Memory B cell (primary cell): ENCODE measurements around the gene PRR14.

Experiments
- ATAC-seq: fragments of 150-1000 bp; cut with Tn5 transposase; 2 replicates; pipeline ENCODE4 v1.10.0; 2021; ENCODE audit warnings: low read depth, mild to moderate bottlenecking, moderate library complexity
- DNase-seq, 2 donors: peaks; one replicate each; pipeline ENCODE4 v3.0.0; 2022; ENCODE audit warnings: low spot score in 2 of 2
- H3K27ac Mint-ChIP-seq: one replicate; pipeline ENCODE4 v1.8.0; 2022; ENCODE audit warnings: mild to moderate bottlenecking, moderate library complexity, mixed read lengths
- H3K27me3 Mint-ChIP-seq: one replicate; pipeline ENCODE4 v1.8.0; 2022; ENCODE audit warnings: mixed read lengths
- H3K36me3 Mint-ChIP-seq: one replicate; pipeline ENCODE4 v1.8.0; 2022; ENCODE audit warnings: mild to moderate bottlenecking, mixed read lengths
- H3K4me1 Mint-ChIP-seq: one replicate; pipeline ENCODE4 v1.8.0; 2022; ENCODE audit warnings: mixed read lengths
- H3K4me3 Mint-ChIP-seq: one replicate; pipeline ENCODE4 v1.8.0; 2022; ENCODE audit warnings: mild to moderate bottlenecking, moderate library complexity, mixed read lengths
- H3K9me3 Mint-ChIP-seq: one replicate; pipeline ENCODE4 v1.8.0; 2022; ENCODE audit warnings: mixed read lengths

PRR14 gene

GRCh38 chr16:30660424-30661261 lies 9.9 kb downstream of the PRR14 start:
- peaks cover 25% of the 10 kb centered on the region for H3K4me1 Mint-ChIP-seq
- H3K36me3 Mint-ChIP-seq, result peaks cover 25% of the 10 kb centered on the region
- DNase-seq, result peak; percentile 54 to 73
- peak overlapping the region; percentile 82 for H3K4me3 Mint-ChIP-seq
- peak overlapping the region; percentile 92 for H3K27ac Mint-ChIP-seq
- H3K27me3 Mint-ChIP-seq, result no peaks in the 10 kb centered on the region
- no peaks in the 10 kb centered on the region for H3K9me3 Mint-ChIP-seq
- ATAC-seq, result peak; percentile 9

GRCh38 chr16:30662449-30662848 lies 11.7 kb downstream of the PRR14 start:
- peaks cover 19% of the 10 kb centered on the region for H3K4me1 Mint-ChIP-seq
- H3K27ac Mint-ChIP-seq, result peak overlapping the region; percentile 92
- no peaks in the 10 kb centered on the region for H3K27me3 Mint-ChIP-seq
- peaks cover 30% of the 10 kb centered on the region for H3K36me3 Mint-ChIP-seq
- no peaks in the 10 kb centered on the region for H3K9me3 Mint-ChIP-seq
- ATAC-seq (no peak), DNase-seq (no peak)
- H3K4me3 Mint-ChIP-seq, result no peak overlapping the region

DNA sequence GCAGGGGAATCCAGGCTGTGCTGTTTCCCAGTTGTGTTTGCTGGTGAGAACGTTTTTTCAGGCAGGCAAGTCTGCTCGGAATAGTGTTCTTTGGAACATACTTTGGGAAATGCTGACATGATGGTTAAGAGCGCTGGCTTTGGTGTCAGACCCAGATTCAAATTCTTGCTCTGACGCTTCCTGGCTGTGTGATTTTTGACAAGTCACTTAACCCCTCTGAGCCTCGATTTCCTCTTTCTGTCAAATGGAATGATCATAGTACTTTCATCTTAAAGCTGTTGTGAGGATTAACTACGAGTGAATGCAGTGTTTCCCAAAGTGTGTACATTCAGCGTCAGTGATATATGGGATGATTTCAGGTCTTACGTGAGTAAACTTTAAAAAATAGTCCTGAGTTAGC lies 12.3 kb downstream of the PRR14 start:
- H3K9me3 Mint-ChIP-seq, result no peaks in the 10 kb centered on the region
- H3K27me3 Mint-ChIP-seq, result no peaks in the 10 kb centered on the region
- ATAC-seq (no peak), DNase-seq (no peak)
- peak overlapping the region; percentile 28 for H3K27ac Mint-ChIP-seq
- H3K4me3 Mint-ChIP-seq, result no peak overlapping the region
- peaks cover 35% of the 10 kb centered on the region for H3K36me3 Mint-ChIP-seq
- H3K4me1 Mint-ChIP-seq, result peaks cover 19% of the 10 kb centered on the region

- no peaks in the 10 kb centered on the region for H3K9me3 Mint-ChIP-seq
- no peak for DNase-seq
- H3K27me3 Mint-ChIP-seq, result no peaks in the 10 kb centered on the region
- peaks cover 38% of the 10 kb centered on the region for H3K36me3 Mint-ChIP-seq
- peaks cover 19% of the 10 kb centered on the region for H3K4me1 Mint-ChIP-seq
- no peak overlapping the region for H3K27ac Mint-ChIP-seq
- no peak overlapping the region for H3K4me3 Mint-ChIP-seq
- ATAC-seq, result no peak
These were observed 13.1 kb downstream of the PRR14 start for GRCh38 chr16:30663820-30664219.

- peak overlapping the region; percentile 31 for H3K27ac Mint-ChIP-seq
- H3K4me1 Mint-ChIP-seq, result peaks cover 19% of the 10 kb centered on the region
- peaks cover 41% of the 10 kb centered on the region for H3K36me3 Mint-ChIP-seq
- ATAC-seq (no peak), DNase-seq (no peak)
- no peaks in the 10 kb centered on the region for H3K9me3 Mint-ChIP-seq
- H3K4me3 Mint-ChIP-seq, result no peak overlapping the region
- H3K27me3 Mint-ChIP-seq, result no peaks in the 10 kb centered on the region
These were observed 13.9 kb downstream of the PRR14 start for GRCh38 chr16:30664616-30665109.

GRCh38 chr16:30665155-30665829 lies 14.5 kb downstream of the PRR14 start:
- H3K27me3 Mint-ChIP-seq, result no peaks in the 10 kb centered on the region
- H3K4me1 Mint-ChIP-seq, result peaks cover 19% of the 10 kb centered on the region
- H3K27ac Mint-ChIP-seq, result peak overlapping the region; percentile 31
- no peak for ATAC-seq
- H3K4me3 Mint-ChIP-seq, result no peak overlapping the region
- H3K9me3 Mint-ChIP-seq, result no peaks in the 10 kb centered on the region
- peaks cover 41% of the 10 kb centered on the region for H3K36me3 Mint-ChIP-seq
- DNase-seq, result no peak

DNA sequence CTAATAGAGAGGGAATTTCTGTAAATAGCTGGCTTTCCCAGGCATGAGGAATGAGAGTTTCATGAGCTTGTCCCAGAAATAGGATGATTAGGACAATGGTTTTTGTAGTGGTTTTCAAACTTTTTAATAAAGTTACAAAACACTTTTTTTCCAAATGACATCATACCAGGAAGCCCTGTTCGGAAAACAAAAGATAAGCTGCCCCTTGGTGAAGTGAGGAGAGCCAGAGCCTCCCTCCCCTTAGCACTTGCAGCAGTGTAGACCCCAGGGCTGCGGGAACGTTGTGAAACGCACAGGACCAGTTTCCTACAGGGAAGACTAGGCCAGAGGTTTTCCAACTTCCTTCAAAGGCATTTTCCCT lies 15.1 kb downstream of the PRR14 start:
- H3K36me3 Mint-ChIP-seq, result peaks cover 38% of the 10 kb centered on the region
- H3K9me3 Mint-ChIP-seq, result no peaks in the 10 kb centered on the region
- no peak overlapping the region for H3K27ac Mint-ChIP-seq
- ATAC-seq, result no peak
- H3K4me1 Mint-ChIP-seq, result peaks cover 15% of the 10 kb centered on the region
- no peaks in the 10 kb centered on the region for H3K27me3 Mint-ChIP-seq
- DNase-seq, result no peak
- no peak overlapping the region for H3K4me3 Mint-ChIP-seq

- Mint-ChIP-seq H3K36me3 (peaks cover 35% of the 10 kb centered on the region), H3K4me1 (peaks cover 6% of the 10 kb centered on the region), H3K9me3 (no peaks in the 10 kb centered on the region), H3K27me3 (no peaks in the 10 kb centered on the region), H3K4me3 (no peak overlapping the region), H3K27ac (no peak overlapping the region)
- no peak for DNase-seq
- ATAC-seq, result no peak
These were observed 15.9 kb downstream of the PRR14 start for GRCh38 chr16:30666681-30667080.

DNA sequence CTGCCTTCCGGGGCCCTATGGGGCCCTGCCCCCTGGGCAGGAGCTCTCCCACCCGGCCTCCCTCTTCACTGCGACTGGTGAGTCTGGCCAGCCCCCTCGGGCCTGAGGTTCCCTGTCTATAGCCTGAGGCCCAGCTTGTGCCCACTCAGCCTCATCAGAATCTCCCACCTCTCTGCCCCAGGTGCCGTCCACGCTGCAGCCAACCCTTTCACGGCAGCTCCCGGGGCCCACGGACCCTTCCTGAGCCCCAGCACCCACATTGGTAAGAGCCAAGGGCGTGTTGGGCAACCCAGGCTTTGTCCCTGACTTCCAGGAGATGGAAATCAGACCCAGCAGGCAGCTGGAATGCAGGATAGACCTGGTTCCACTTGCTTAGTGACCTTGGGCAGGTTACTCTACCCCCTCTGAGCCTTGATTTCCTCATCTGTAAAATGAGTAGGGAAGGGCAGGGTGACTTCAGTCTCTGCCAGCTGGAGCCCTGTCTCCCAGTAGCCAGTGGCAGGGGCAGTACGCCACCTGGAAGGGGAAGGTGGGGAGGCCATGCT lies 16.7 kb downstream of the PRR14 start:
- Mint-ChIP-seq H3K4me1 (peaks cover 5% of the 10 kb centered on the region), H3K9me3 (no peaks in the 10 kb centered on the region), H3K27ac (peak overlapping the region; percentile 5), H3K4me3 (no peak overlapping the region), H3K36me3 (peaks cover 35% of the 10 kb centered on the region), H3K27me3 (no peaks in the 10 kb centered on the region)
- DNase-seq (no peak), ATAC-seq (no peak)

- no peaks in the 10 kb centered on the region for H3K9me3 Mint-ChIP-seq
- no peak for ATAC-seq
- H3K27ac Mint-ChIP-seq, result no peak overlapping the region
- H3K4me3 Mint-ChIP-seq, result no peak overlapping the region
- H3K36me3 Mint-ChIP-seq, result peaks cover 31% of the 10 kb centered on the region
- no peak for DNase-seq
- peaks cover 5% of the 10 kb centered on the region for H3K4me1 Mint-ChIP-seq
- H3K27me3 Mint-ChIP-seq, result no peaks in the 10 kb centered on the region
These were observed 17.6 kb downstream of the PRR14 start for GRCh38 chr16:30668393-30668792.

- ATAC-seq, result no peak
These were observed 18.5 kb downstream of the PRR14 start for GRCh38 chr16:30669026-30669902.

DNA sequence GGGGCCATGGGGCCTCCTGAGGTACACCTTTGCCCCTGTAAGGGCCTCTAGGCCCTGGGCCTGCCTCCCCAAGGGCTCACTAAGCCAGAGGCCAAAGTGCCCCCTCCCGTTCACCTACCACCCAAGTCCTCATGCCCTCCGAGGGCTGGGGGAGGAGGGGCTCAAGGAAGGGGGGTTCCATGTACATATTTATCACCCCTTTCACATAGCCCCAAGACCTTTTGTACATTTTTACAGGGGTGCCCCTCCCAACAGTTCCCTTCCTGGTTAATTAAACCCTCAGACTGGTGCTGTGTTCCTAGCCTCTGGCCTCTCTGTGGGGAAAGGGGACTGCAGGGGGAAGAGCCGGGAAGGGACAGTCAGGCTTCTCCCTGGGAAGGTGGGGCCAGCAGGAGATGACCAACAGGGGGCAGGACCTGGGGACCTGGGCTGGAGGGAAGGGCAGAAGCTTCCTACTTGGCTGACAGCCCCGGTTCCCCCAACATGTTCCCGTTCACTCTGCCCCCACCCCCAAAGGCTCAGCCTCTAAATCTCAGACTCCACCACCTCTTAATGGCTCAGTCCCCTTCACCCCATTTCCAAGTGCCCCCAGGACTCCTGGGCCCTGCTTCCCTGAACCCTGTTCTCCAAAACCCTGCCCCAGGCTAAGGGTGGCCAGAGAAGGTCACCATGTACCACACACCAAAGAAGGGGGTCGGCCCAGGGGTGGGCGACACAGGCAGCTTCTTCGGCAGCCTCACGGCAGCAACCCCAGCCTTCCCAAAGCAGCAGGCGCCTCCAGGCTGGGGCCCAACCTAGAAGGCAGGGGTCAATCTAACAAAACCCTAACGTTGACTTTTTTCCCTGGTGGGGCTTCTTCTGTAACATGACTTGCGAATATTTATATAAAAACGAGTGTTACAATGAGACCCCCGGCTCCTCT lies 19.4 kb downstream of the PRR14 start:
- no peak overlapping the region for H3K27ac Mint-ChIP-seq
- H3K4me3 Mint-ChIP-seq, result no peak overlapping the region
- H3K4me1 Mint-ChIP-seq, result peaks cover 2% of the 10 kb centered on the region
- peaks cover 23% of the 10 kb centered on the region for H3K36me3 Mint-ChIP-seq
- ATAC-seq (peak; percentile 19), DNase-seq (no peak)
- no peaks in the 10 kb centered on the region for H3K27me3 Mint-ChIP-seq
- H3K9me3 Mint-ChIP-seq, result no peaks in the 10 kb centered on the region

More at GRCh38 chr16:30669026-30669902, 18.5 kb downstream of the PRR14 start:
- Mint-ChIP-seq H3K4me1 (peaks cover 2% of the 10 kb centered on the region), H3K27me3 (no peaks in the 10 kb centered on the region), H3K4me3 (no peak overlapping the region), H3K27ac (no peak overlapping the region), H3K9me3 (no peaks in the 10 kb centered on the region), H3K36me3 (peaks cover 27% of the 10 kb centered on the region)
- no peak for DNase-seq

DNA sequence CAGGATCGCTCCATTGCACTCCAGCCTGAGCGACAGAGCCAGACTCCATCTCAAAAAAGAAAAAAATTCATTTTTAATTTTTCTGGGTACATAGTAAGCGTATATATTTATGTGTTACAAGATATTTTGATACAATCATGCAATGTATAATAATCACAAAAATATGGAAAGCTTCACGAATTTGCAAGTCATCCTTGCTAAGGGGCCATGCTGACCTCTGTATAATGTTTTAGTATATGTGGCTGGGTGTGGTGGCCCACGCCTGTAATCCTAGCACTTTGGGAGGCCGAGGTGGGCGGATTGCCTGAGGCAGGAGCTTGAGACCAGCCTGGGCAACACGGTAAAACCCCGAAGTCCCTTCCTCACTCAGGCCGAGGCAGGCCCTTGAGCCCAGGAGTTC lies 24.4 kb downstream of the PRR14 start:
- no peaks in the 10 kb centered on the region for H3K27me3 Mint-ChIP-seq
- no peak overlapping the region for H3K4me3 Mint-ChIP-seq
- no peak for DNase-seq
- H3K4me1 Mint-ChIP-seq, result no peaks in the 10 kb centered on the region
- H3K9me3 Mint-ChIP-seq, result no peaks in the 10 kb centered on the region
- no peak overlapping the region for H3K27ac Mint-ChIP-seq
- ATAC-seq, result no peak
- H3K36me3 Mint-ChIP-seq, result no peaks in the 10 kb centered on the region
